OCI-LY7 (cell line): ENCODE measurements around the gene TRAF2.

Source experiments
- EZH2phosphoT487 ChIP-seq: fragments of 200-600 bp; sonication (generic); IDR thresholded peaks from 2 replicates; pipeline ENCODE4 v1.6.1; 2018; ENCODE audit warnings: low read depth, borderline replicate concordance, mild to moderate bottlenecking, mixed run types, antibody characterized with exemption, low read length, moderate library complexity, mixed read lengths
- TF ChIP-seq, protein P1 (sequence below): fragments of 200-600 bp; sonication (generic); conservative IDR thresholded peaks from 2 replicates; pipeline ENCODE4 v1.5.1; 2014; ENCODE audit warnings: mild to moderate bottlenecking, antibody characterized with exemption, low read length, moderate library complexity, mixed read lengths

DNA sequence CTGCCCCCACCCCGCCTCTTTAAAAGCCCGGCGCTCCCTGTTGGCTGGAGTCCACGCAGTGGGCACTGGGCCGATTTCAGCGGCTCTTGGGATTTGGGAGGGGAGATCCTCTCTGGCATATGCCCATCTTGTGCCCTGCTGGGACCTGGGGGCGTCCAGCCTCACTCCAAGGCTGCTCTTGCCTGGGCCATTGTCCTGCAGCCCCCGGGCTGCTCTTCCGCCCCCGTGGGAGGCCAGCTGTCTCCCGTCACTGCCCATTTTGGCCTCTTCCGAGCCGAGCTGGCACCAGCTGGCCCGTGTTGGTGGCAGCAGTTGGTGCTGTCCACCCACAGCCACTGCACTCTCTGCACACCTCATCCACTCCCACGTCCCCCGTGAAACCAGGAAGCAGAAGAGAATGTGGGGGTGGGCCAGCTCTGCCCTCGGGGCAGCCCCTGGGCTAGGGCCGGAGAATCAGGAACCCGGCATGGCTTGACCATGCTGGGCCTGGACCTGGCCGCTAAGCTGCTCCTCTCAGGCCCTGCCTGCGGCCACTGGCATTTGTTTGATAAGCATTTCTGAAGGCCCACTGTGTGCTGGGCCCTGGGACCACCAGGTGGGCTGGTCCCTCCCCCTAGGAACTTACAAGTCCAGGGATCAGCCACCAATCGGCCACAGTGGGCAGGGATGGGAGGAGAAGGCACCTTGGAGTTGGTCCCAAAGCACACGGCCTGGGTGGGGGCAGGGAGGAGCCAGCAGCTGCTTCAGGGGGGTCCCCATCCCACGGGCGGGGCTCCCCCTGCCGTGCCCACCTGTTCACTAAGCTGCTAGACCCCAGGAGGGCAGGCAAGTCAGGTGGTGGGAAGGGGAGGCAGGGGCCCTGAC is 60.9 kb downstream of the TRAF2 start:
- TF ChIP-seq, protein P1, sequence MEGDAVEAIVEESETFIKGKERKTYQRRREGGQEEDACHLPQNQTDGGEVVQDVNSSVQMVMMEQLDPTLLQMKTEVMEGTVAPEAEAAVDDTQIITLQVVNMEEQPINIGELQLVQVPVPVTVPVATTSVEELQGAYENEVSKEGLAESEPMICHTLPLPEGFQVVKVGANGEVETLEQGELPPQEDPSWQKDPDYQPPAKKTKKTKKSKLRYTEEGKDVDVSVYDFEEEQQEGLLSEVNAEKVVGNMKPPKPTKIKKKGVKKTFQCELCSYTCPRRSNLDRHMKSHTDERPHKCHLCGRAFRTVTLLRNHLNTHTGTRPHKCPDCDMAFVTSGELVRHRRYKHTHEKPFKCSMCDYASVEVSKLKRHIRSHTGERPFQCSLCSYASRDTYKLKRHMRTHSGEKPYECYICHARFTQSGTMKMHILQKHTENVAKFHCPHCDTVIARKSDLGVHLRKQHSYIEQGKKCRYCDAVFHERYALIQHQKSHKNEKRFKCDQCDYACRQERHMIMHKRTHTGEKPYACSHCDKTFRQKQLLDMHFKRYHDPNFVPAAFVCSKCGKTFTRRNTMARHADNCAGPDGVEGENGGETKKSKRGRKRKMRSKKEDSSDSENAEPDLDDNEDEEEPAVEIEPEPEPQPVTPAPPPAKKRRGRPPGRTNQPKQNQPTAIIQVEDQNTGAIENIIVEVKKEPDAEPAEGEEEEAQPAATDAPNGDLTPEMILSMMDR: no peak
- TF ChIP-seq EZH2phosphoT487: no peak
